PC-9 (cell line): Measurements from ENCODE around the gene CRTAC1. TPM values are rescaled to one million over a fixed set of nuclear protein-coding genes. Genes with fewer than 3 reads are reported as not detected.

ENCODE experiments used
- BruUV-seq: library from RNA; stranded (reverse); fragments of 400-500 nt; replicated peaks from 2 replicates; lab custom pipeline; 2021; lab: Mats Ljungman, UMichigan
- CTCF ChIA-PET: fragments of 300-600 bp; sonication (Branson Sonifier 250); formaldehyde crosslinking; loops from one replicate; lab custom pipeline; 2022; ENCODE audit warnings: antibody characterized with exemption; lab: Charles Lee
- POLR2A ChIA-PET: fragments of 300-600 bp; sonication (Branson Sonifier 250); formaldehyde crosslinking; loops from one replicate; lab custom pipeline; 2022; ENCODE audit warnings: antibody characterized with exemption; ENCODE audit not compliant: unreplicated experiment; lab: Charles Lee
- DNase-seq, 2 experiments: peaks; one replicate each; pipeline versions ENCODE4 v3.0.0 to v3.0.0-alpha.2; 2015 to 2022; ENCODE audit warnings: mixed read lengths in 1 of 2
- H2AFZ ChIP-seq: fragments of 200-600 bp; sonication (generic); 2 replicates; pipeline ENCODE4 v1.8.1; 2017; ENCODE audit warnings: antibody characterized with exemption
- H3F3A ChIP-seq: fragments of 200-600 bp; sonication (generic); 2 replicates; pipeline ENCODE4 v1.8.1; 2017; ENCODE audit warnings: antibody characterized with exemption, mild to moderate bottlenecking, low read depth; ENCODE audit not compliant: insufficient read depth
- H3K27ac ChIP-seq: fragments of 200-600 bp; sonication (generic); 2 replicates; pipeline ENCODE4 v1.6.1; 2016; ENCODE audit warnings: mixed run types
- H3K27me3 ChIP-seq: fragments of 200-600 bp; sonication (generic); 2 replicates; pipeline ENCODE4 v1.6.1; 2016; ENCODE audit warnings: low read depth, mixed run types; ENCODE audit not compliant: insufficient read depth
- H3K36me3 ChIP-seq: fragments of 200-600 bp; sonication (generic); 2 replicates; pipeline ENCODE4 v1.6.1; 2016; ENCODE audit warnings: low read depth, mixed run types
- H3K4me1 ChIP-seq: fragments of 200-600 bp; sonication (generic); replicated peaks from 2 replicates; pipeline ENCODE4 v1.6.1; 2016; ENCODE audit warnings: mixed run types; ENCODE audit not compliant: insufficient read depth
- H3K4me2 ChIP-seq: fragments of 200-600 bp; sonication (generic); 2 replicates; pipeline ENCODE4 v1.6.1; 2017; ENCODE audit warnings: mixed run types
- H3K4me3 ChIP-seq: fragments of 200-600 bp; sonication (generic); 2 replicates; pipeline ENCODE4 v1.6.1; 2016; ENCODE audit warnings: mixed run types
- H3K79me2 ChIP-seq: fragments of 200-600 bp; sonication (generic); 2 replicates; pipeline ENCODE4 v1.6.1; 2017; ENCODE audit warnings: low read depth, mixed run types
- H3K9me2 ChIP-seq: fragments of 200-600 bp; sonication (generic); 2 replicates; pipeline ENCODE4 v1.8.1; 2017; ENCODE audit warnings: mild to moderate bottlenecking; ENCODE audit not compliant: insufficient read depth
- H3K9me3 ChIP-seq: fragments of 200-600 bp; sonication (generic); 2 replicates; pipeline ENCODE4 v1.8.1; 2016; ENCODE audit warnings: low read depth; ENCODE audit not compliant: insufficient read depth
- H4K20me1 ChIP-seq: fragments of 200-600 bp; sonication (generic); 2 replicates; pipeline ENCODE4 v1.8.1; 2017; ENCODE audit not compliant: insufficient read depth
- CTCF ChIP-seq: fragments of 200-600 bp; sonication (generic); conservative IDR thresholded peaks from 2 replicates; pipeline ENCODE4 v1.6.1; 2017; ENCODE audit warnings: mixed run types, antibody characterized with exemption, mild to moderate bottlenecking, moderate library complexity
- EZH2 ChIP-seq: fragments of 200-600 bp; sonication (generic); IDR thresholded peaks from 2 replicates; pipeline ENCODE4 v1.8.0; 2017; ENCODE audit warnings: antibody characterized with exemption, low read depth
- intact Hi-C: fragments of 100-400 bp; cut with micrococcal nuclease; formaldehyde crosslinking; loops from one replicate; pipeline ENCODE4 v1.10.0; 2022; ENCODE audit not compliant: unreplicated experiment
- total RNA-seq: library from RNA; stranded (reverse); gene quantifications from 2 replicates; pipeline ENCODE4 v1.2.3, GENCODE V29; 2021

CRTAC1 gene
- total RNA-seq, 1 experiment from 2014 or later = not detected

- DNase-seq = no peak
- Histone ChIP-seq H4K20me1 (no peaks in the 10 kb centered on the region), H3K4me1 (peaks cover 38% of the 10 kb centered on the region), H3K9me3 (no peaks in the 10 kb centered on the region), H2AFZ (no peak overlapping the region), H3K9me2 (no peaks in the 10 kb centered on the region), H3K27me3 (no peaks in the 10 kb centered on the region), H3K36me3 (no peaks in the 10 kb centered on the region), H3K79me2 (no peaks in the 10 kb centered on the region), H3K27ac (no peak overlapping the region), H3K4me3 (no peak overlapping the region), H3K4me2 (no peak overlapping the region), H3F3A (peaks cover 18% of the 10 kb centered on the region; the same call in 1 of the 2 replicates)
- TF ChIP-seq EZH2 (no peak), CTCF (no peak)
- intact Hi-C loops = no loop called here
- ChIA-PET CTCF (no interaction called here), POLR2A (no interaction called here)
- no TSS peak for BruUV-seq
Measured at GRCh38 chr10:97816609-97817008, 213.8 kb downstream of the CRTAC1 start.

Other genes with a start within 250 kb of the CRTAC1 start
- gene GOLGA7B, start 180.8 kb downstream of the CRTAC1 start, total RNA-seq = 0.90 and 1.1 TPM in 2 replicates
- gene R3HCC1L, start 104.0 kb upstream of the CRTAC1 start, total RNA-seq = 6.5 and 7.0 TPM in 2 replicates
- 2.5 and 3.5 TPM in 2 replicates for gene LOXL4, start 237.6 kb upstream of the CRTAC1 start, total RNA-seq